Type B pancreatic cell (in vitro differentiated cells): Measurements from ENCODE around the gene IGF1. TPM values are rescaled to one million over a fixed set of nuclear protein-coding genes. Genes with fewer than 3 reads are reported as not detected.

ENCODE experiments used
- DNase-seq: peaks from one replicate; pipeline ENCODE4 v3.0.0; 2021; ENCODE audit warnings: mixed read lengths; ENCODE audit not compliant: unreplicated experiment; ENCODE audit errors: extremely low spot score
- H3K27ac Mint-ChIP-seq: 2 replicates; pipeline ENCODE4 v1.8.0; 2021; ENCODE audit warnings: mild to moderate bottlenecking, mixed read lengths
- H3K27me3 Mint-ChIP-seq: 2 replicates; pipeline ENCODE4 v1.8.0; 2021; ENCODE audit warnings: mixed read lengths
- H3K36me3 Mint-ChIP-seq: 2 replicates; pipeline ENCODE4 v1.8.0; 2021; ENCODE audit warnings: mixed read lengths
- H3K4me1 Mint-ChIP-seq: one replicate; pipeline ENCODE4 v1.8.0; 2021; ENCODE audit warnings: mixed read lengths; ENCODE audit not compliant: unreplicated experiment
- H3K4me3 Mint-ChIP-seq: 2 replicates; pipeline ENCODE4 v1.8.0; 2021; ENCODE audit warnings: mild to moderate bottlenecking, mixed read lengths
- H3K9me3 Mint-ChIP-seq: 2 replicates; pipeline ENCODE4 v1.8.0; 2021; ENCODE audit warnings: mixed read lengths
- total RNA-seq: library from RNA; stranded (reverse); gene quantifications from 2 replicates; pipeline ENCODE4 v1.2.1, GENCODE V29; 2021; ENCODE audit warnings: low replicate concordance
- TF ChIP-seq, protein P1 (sequence below): fragments of 200-600 bp; sonication (generic); conservative IDR thresholded peaks from 2 replicates; pipeline ENCODE4 v1.5.0; 2021; ENCODE audit warnings: antibody characterized with exemption, mild to moderate bottlenecking

Gene IGF1
- total RNA-seq, 1 donor from 2014 or later = 16.1 TPM

DNA sequence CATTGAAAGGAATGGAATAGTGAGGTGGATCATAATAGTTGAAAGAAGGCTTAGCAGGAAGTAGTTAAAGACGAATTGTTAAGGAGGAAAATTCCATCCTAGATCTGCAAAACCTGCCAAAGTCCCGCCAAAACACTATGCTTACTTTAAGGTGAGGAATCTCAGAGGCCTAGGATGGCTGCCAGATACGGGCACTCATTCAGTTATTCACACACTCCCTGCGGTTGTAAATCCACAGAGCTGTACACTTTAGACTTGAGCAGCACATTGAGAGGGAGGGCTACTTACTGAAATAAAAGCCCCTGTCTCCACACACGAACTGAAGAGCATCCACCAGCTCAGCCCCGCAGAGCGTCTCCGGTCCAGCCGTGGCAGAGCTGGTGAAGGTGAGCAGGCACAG lies 5.0 kb downstream of the IGF1 start:
- Mint-ChIP-seq H3K4me1 (peaks cover 19% of the 10 kb centered on the region), H3K4me3 (no peak overlapping the region), H3K27me3 (no peaks in the 10 kb centered on the region), H3K27ac (no peak overlapping the region), H3K36me3 (no peaks in the 10 kb centered on the region), H3K9me3 (peaks cover 5% of the 10 kb centered on the region)
- DNase-seq = no peak
- TF ChIP-seq, protein P1, sequence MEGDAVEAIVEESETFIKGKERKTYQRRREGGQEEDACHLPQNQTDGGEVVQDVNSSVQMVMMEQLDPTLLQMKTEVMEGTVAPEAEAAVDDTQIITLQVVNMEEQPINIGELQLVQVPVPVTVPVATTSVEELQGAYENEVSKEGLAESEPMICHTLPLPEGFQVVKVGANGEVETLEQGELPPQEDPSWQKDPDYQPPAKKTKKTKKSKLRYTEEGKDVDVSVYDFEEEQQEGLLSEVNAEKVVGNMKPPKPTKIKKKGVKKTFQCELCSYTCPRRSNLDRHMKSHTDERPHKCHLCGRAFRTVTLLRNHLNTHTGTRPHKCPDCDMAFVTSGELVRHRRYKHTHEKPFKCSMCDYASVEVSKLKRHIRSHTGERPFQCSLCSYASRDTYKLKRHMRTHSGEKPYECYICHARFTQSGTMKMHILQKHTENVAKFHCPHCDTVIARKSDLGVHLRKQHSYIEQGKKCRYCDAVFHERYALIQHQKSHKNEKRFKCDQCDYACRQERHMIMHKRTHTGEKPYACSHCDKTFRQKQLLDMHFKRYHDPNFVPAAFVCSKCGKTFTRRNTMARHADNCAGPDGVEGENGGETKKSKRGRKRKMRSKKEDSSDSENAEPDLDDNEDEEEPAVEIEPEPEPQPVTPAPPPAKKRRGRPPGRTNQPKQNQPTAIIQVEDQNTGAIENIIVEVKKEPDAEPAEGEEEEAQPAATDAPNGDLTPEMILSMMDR = no peak

DNA sequence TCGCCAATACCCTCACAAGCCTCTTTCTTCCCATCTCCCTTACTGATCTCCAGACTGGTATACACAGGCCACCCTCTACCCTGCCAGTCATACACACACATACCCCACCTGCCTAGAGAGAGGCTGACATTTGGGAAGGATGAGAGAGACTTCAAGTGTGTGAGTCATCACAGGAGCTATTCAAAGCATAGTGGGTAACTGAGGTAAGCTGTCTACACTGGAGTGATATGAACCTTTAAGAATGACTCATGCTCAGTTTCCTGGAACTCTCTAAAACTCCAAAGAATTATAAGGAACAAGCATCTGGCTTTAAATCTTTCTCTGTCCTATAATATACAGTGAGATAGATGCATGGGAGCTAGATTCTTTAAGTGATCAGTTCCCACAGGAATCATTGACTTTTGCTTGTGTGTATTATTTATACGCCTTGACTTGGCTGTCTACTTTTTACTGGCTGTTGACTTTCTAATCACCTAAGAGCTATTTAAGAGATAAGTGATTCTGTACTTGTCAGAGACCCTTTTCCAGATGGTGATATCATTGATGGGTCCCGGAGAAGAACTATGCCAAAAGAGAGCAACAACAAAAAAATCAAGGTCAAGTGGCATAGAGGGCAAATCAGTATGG lies 5.8 kb downstream of the IGF1 start:
- TF ChIP-seq, protein P1 = no peak
- Mint-ChIP-seq H3K4me3 (no peak overlapping the region), H3K27me3 (no peaks in the 10 kb centered on the region), H3K36me3 (no peaks in the 10 kb centered on the region), H3K4me1 (peaks cover 19% of the 10 kb centered on the region), H3K27ac (no peak overlapping the region), H3K9me3 (peaks cover 5% of the 10 kb centered on the region)
- no peak for DNase-seq

DNA sequence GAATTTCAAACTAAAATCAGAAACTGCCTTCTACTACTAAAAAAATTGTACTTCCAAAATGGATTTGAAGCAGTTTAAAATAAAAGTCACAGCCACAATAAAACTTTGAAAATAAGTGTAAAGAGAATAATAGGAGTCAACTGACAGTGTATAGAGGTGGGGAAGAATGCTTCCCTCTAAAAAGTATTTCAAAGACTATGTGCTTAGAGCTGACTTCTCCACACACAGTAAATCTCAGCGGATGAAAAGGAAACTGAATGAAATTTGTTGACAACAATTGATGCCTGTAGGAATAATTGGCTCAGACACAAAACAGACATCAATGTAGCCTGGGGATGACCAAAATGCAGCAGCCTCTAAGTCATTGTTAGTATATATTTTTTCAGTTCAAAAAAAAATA lies 7.9 kb downstream of the IGF1 start:
- H3K4me1 Mint-ChIP-seq = peaks cover 24% of the 10 kb centered on the region
- no peak overlapping the region for H3K4me3 Mint-ChIP-seq
- peaks cover 5% of the 10 kb centered on the region for H3K9me3 Mint-ChIP-seq
- DNase-seq = no peak
- no peak overlapping the region for H3K27ac Mint-ChIP-seq
- no peaks in the 10 kb centered on the region for H3K27me3 Mint-ChIP-seq
- H3K36me3 Mint-ChIP-seq = no peaks in the 10 kb centered on the region
- TF ChIP-seq, protein P1 = no peak

DNA sequence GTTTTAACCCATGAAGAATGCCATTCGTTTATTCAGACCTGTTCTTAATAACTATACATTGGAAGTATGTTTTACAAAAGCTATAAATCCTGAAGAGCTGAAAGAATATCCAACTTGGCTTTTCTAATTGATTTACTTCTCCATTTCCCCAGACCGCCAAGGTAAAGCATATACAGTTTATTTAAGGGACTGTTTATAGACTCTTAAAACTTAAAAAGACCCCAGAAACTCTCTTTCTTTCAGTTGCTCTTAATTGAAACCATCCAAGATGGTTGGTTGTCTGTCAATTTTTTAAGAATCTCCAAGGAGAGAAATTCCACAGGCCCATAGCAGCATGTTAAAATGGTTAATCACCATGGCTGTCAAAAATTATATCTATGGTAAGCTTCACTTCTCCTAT lies 8.8 kb downstream of the IGF1 start:
- Mint-ChIP-seq H3K27me3 (no peaks in the 10 kb centered on the region), H3K4me1 (peaks cover 24% of the 10 kb centered on the region), H3K9me3 (peaks cover 5% of the 10 kb centered on the region), H3K4me3 (no peak overlapping the region), H3K27ac (no peak overlapping the region), H3K36me3 (no peaks in the 10 kb centered on the region)
- TF ChIP-seq, protein P1 = no peak
- DNase-seq = no peak

DNA sequence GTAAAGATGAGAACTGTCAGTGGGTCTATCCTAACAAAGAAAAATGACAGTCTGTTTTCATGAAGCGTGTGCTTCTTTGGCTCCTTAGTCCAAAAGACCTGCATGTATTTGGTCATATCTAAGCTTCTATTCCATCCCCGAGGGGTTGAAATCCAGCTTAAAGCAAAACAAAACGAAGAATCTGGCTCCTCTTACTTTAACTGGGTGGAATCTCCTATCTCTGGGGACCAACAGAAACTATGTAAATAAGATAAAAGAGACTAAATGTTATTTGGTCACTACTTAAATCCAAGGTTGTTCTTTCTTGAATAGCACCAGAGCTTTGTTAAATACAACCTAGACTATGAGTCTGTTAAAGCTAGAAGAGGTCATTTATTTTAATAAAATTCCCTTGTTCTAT lies 9.4 kb downstream of the IGF1 start:
- Mint-ChIP-seq H3K27me3 (no peaks in the 10 kb centered on the region), H3K27ac (no peak overlapping the region)

More for the DNA sequence above, 9.4 kb downstream of the IGF1 start:
- TF ChIP-seq, protein P1 = no peak
- H3K9me3 Mint-ChIP-seq = peaks cover 5% of the 10 kb centered on the region
- H3K4me3 Mint-ChIP-seq = no peak overlapping the region
- no peaks in the 10 kb centered on the region for H3K36me3 Mint-ChIP-seq
- DNase-seq = no peak
- peaks cover 24% of the 10 kb centered on the region for H3K4me1 Mint-ChIP-seq
